H1 (cell line): ENCODE data around the gene FBXW8. TPM values are rescaled to one million over a fixed set of nuclear protein-coding genes. Genes with fewer than 3 reads are reported as not detected.

Experiments
- CTCF ChIA-PET: fragments of 300-600 bp; sonication (Branson Sonifier 250); formaldehyde crosslinking; loops from one replicate; lab custom pipeline; 2021; ENCODE audit not compliant: partially characterized antibody; lab: Charles Lee
- POLR2A ChIA-PET: fragments of 300-600 bp; sonication (Branson Sonifier 250); formaldehyde crosslinking; loops from one replicate; lab custom pipeline; 2021; ENCODE audit warnings: inconsistent platforms; ENCODE audit not compliant: partially characterized antibody; lab: Charles Lee
- DNase-seq, 2 experiments: peaks; one replicate each; pipeline versions ENCODE4 v3.0.0 to v3.0.0-alpha.2; 2010 to 2022; ENCODE audit warnings: low spot score in 2 of 2, low read depth in 1 of 2, mixed read lengths in 1 of 2
- FAIRE-seq: peaks from 2 replicates; lab custom pipeline; 2011; peaks lifted over from hg19 to GRCh38; lab: Jason Lieb, UNC
- H2AFZ ChIP-seq: 2 replicates; pipeline ENCODE4 v1.8.1; 2012; ENCODE audit warnings: low read length, inconsistent platforms
- H2AK5ac ChIP-seq: 2 replicates; pipeline ENCODE4 v1.6.1; 2013; ENCODE audit warnings: low read depth, low read length
- H2BK120ac ChIP-seq: replicated peaks from 2 replicates; pipeline ENCODE3; 2013; ENCODE audit warnings: low read depth, low read length, inconsistent platforms
- H2BK12ac ChIP-seq: 2 replicates; pipeline ENCODE4 v1.6.1; 2013; ENCODE audit warnings: low read depth, low read length
- H2BK15ac ChIP-seq: 2 replicates; pipeline ENCODE4 v1.6.1; 2013; ENCODE audit warnings: low read length
- H2BK20ac ChIP-seq: 2 replicates; pipeline ENCODE4 v1.6.1; 2013; ENCODE audit warnings: low read length
- H2BK5ac ChIP-seq: 2 replicates; pipeline ENCODE4 v1.6.1; 2013; ENCODE audit warnings: low read depth, low read length
- H3K14ac ChIP-seq: 2 replicates; pipeline ENCODE4 v1.6.1; 2013; ENCODE audit warnings: inconsistent platforms; ENCODE audit not compliant: insufficient read length
- H3K18ac ChIP-seq: 2 replicates; pipeline ENCODE4 v1.6.1; 2013; ENCODE audit warnings: low read length; ENCODE audit errors: extremely low read depth
- H3K23ac ChIP-seq: 2 replicates; pipeline ENCODE4 v1.6.1; 2013; ENCODE audit warnings: inconsistent platforms; ENCODE audit not compliant: insufficient read length
- H3K23me2 ChIP-seq: 2 replicates; pipeline ENCODE4 v1.6.1; 2013; ENCODE audit warnings: low read depth, low read length
- H3K27ac ChIP-seq: 2 replicates; pipeline ENCODE4 v1.6.1; 2011; ENCODE audit warnings: low read depth, low read length, inconsistent platforms
- H3K27me3 ChIP-seq, 4 experiments: replicated peaks in 1 of 4; 1 replicate in 1 of 4; 2 replicates in 3 of 4; pipeline versions ENCODE4 v1.6.1 to v1.8.1; 2011 to 2013; ENCODE audit warnings: low read length in 3 of 4, mild to moderate bottlenecking in 3 of 4, inconsistent platforms in 2 of 4, mixed read lengths in 2 of 4, moderate library complexity in 1 of 4; ENCODE audit not compliant: control insufficient read depth in 3 of 4, insufficient read depth in 3 of 4; ENCODE audit errors: extremely low read depth in 1 of 4
- H3K36me3 ChIP-seq, 4 experiments: 2 replicates each; pipeline versions ENCODE4 v1.6.1 to v1.8.1; 2011 to 2013; ENCODE audit warnings: mild to moderate bottlenecking in 4 of 4, low read length in 3 of 4, moderate library complexity in 2 of 4, control low read depth in 1 of 4, inconsistent platforms in 1 of 4; ENCODE audit not compliant: insufficient read depth in 4 of 4, control insufficient read depth in 2 of 4
- H3K4ac ChIP-seq: replicated peaks from 2 replicates; pipeline ENCODE3; 2013; ENCODE audit warnings: low read length, low read depth, mixed read lengths, inconsistent platforms; ENCODE audit not compliant: insufficient read length
- H3K4me1 ChIP-seq, 4 experiments: replicated peaks in 1 of 4; 1 replicate in 1 of 4; 2 replicates in 3 of 4; pipeline versions ENCODE4 v1.6.1 to v1.8.1; 2011 to 2013; ENCODE audit warnings: low read length in 3 of 4, inconsistent platforms in 2 of 4, mixed read lengths in 1 of 4; ENCODE audit not compliant: insufficient read depth in 4 of 4, control insufficient read depth in 3 of 4
- H3K4me2 ChIP-seq, 2 experiments: 2 replicates each; pipeline versions ENCODE4 v1.6.1 to v1.8.1; 2011 to 2013; ENCODE audit warnings: low read depth in 2 of 2, low read length in 2 of 2, control low read depth in 1 of 2, inconsistent platforms in 1 of 2, mild to moderate bottlenecking in 1 of 2; ENCODE audit not compliant: insufficient read depth in 1 of 2
- H3K4me3 ChIP-seq, 4 experiments: fragments of 200-600, 300-600 bp in 1 of 4; sonication (generic), shearing (Covaris generic), sonication (Bioruptor Twin) in 1 of 4; 2 replicates each; pipeline versions ENCODE4 v1.5.1 to v1.8.1; 2011 to 2016; ENCODE audit warnings: low read length in 4 of 4, low read depth in 3 of 4, control low read depth in 2 of 4, inconsistent platforms in 2 of 4, mild to moderate bottlenecking in 2 of 4, mixed read lengths in 1 of 4, moderate library complexity in 1 of 4; ENCODE audit not compliant: insufficient read depth in 2 of 4; ENCODE audit errors: extremely low read depth in 1 of 4
- H3K56ac ChIP-seq: replicated peaks from 2 replicates; pipeline ENCODE3; 2013; ENCODE audit warnings: low read depth, mild to moderate bottlenecking, mixed read lengths, low read length, inconsistent platforms; ENCODE audit not compliant: insufficient read length
- H3K79me1 ChIP-seq: 2 replicates; pipeline ENCODE4 v1.6.1; 2013; ENCODE audit warnings: low read depth, low read length, control low read depth
- H3K79me2 ChIP-seq, 2 experiments: 2 replicates each; pipeline versions ENCODE4 v1.6.1 to v1.8.1; 2012 to 2013; ENCODE audit warnings: low read length in 2 of 2, mild to moderate bottlenecking in 2 of 2, inconsistent platforms in 1 of 2; ENCODE audit not compliant: insufficient read depth in 2 of 2, control insufficient read depth in 1 of 2
- H3K9ac ChIP-seq, 4 experiments: replicated peaks in 1 of 4; 1 replicate in 1 of 4; 2 replicates in 3 of 4; pipeline versions ENCODE4 v1.6.1 to v1.8.1; 2011 to 2013; ENCODE audit warnings: low read depth in 3 of 4, low read length in 3 of 4, control low read depth in 2 of 4, mild to moderate bottlenecking in 2 of 4, moderate library complexity in 2 of 4, inconsistent platforms in 1 of 4; ENCODE audit errors: extremely low read depth in 1 of 4
- H3K9me3 ChIP-seq, 2 experiments: 2 replicates each; pipeline versions ENCODE4 v1.6.1 to v1.8.1; 2012 to 2013; ENCODE audit warnings: mild to moderate bottlenecking in 2 of 2, moderate library complexity in 2 of 2, control low read depth in 1 of 2, inconsistent platforms in 1 of 2, low read depth in 1 of 2, low read length in 1 of 2, mixed read lengths in 1 of 2; ENCODE audit not compliant: insufficient read depth in 2 of 2
- H4K20me1 ChIP-seq, 2 experiments: replicated peaks in 1 of 2; 2 replicates each; pipeline versions ENCODE3 to v1.8.1; 2011 to 2013; ENCODE audit warnings: inconsistent platforms in 2 of 2, low read length in 2 of 2, mild to moderate bottlenecking in 1 of 2; ENCODE audit not compliant: insufficient read depth in 2 of 2, control insufficient read depth in 1 of 2
- H4K5ac ChIP-seq: 2 replicates; pipeline ENCODE4 v1.6.1; 2013; ENCODE audit warnings: low read length, low read depth, mixed read lengths, inconsistent platforms; ENCODE audit not compliant: insufficient read length
- H4K8ac ChIP-seq: 2 replicates; pipeline ENCODE4 v1.8.0; 2013; ENCODE audit warnings: mild to moderate bottlenecking, moderate library complexity, low read length, inconsistent platforms; ENCODE audit not compliant: insufficient read depth; ENCODE audit errors: extremely low read depth
- H4K91ac ChIP-seq: replicated peaks from 2 replicates; pipeline ENCODE3; 2013; ENCODE audit warnings: low read length, mixed read lengths, inconsistent platforms; ENCODE audit not compliant: insufficient read length
- ATF3 ChIP-seq: IDR thresholded peaks from 2 replicates; pipeline ENCODE4 v1.6.1; 2011; ENCODE audit warnings: low read depth, mild to moderate bottlenecking, low read length; ENCODE audit not compliant: insufficient read depth
- CEBPB ChIP-seq: IDR thresholded peaks from 2 replicates; pipeline ENCODE4 v1.6.1; 2012; ENCODE audit warnings: low read depth, low read length
- CTBP2 ChIP-seq: IDR thresholded peaks from 2 replicates; pipeline ENCODE4 v1.7.0; 2011; ENCODE audit warnings: borderline replicate concordance, mild to moderate bottlenecking, moderate library complexity, mixed read lengths, low read length; ENCODE audit not compliant: insufficient read depth, insufficient read length
- JUND ChIP-seq: IDR thresholded peaks from 2 replicates; pipeline ENCODE4 v1.6.1; 2011; ENCODE audit warnings: mild to moderate bottlenecking, improper control_type of control experiment, low read length
- PHF8 ChIP-seq: fragments of 200-600 bp; sonication (generic); conservative IDR thresholded peaks from 2 replicates; pipeline ENCODE4 v1.7.1; 2012; ENCODE audit warnings: low read depth, mild to moderate bottlenecking, inconsistent platforms, low read length, moderate library complexity
- POU5F1 ChIP-seq: IDR thresholded peaks from 2 replicates; pipeline ENCODE4 v1.6.1; 2011; ENCODE audit warnings: low read depth, mild to moderate bottlenecking, low read length, moderate library complexity
- RAD21 ChIP-seq, 2 experiments: IDR thresholded peaks in 1 of 2; conservative IDR thresholded peaks in 1 of 2; 2 replicates each; pipeline ENCODE4 v1.6.1; 2011; ENCODE audit warnings: low read depth in 2 of 2, low read length in 2 of 2, improper control_type of control experiment in 1 of 2, inconsistent platforms in 1 of 2, mild to moderate bottlenecking in 1 of 2, moderate library complexity in 1 of 2
- RBBP5 ChIP-seq: IDR thresholded peaks from 2 replicates; pipeline ENCODE4 v1.7.1; 2012; ENCODE audit warnings: low read depth, mild to moderate bottlenecking, inconsistent platforms, low read length, moderate library complexity, borderline replicate concordance
- RNF2 ChIP-seq: fragments of 200-900, 300-1000 bp; sonication (generic); IDR thresholded peaks from 2 replicates; pipeline ENCODE4 v1.7.1; 2016; ENCODE audit warnings: borderline replicate concordance, low read depth, mild to moderate bottlenecking, antibody characterized with exemption, low read length; ENCODE audit not compliant: poor library complexity, severe bottlenecking; ENCODE audit errors: missing control alignments
- SIX5 ChIP-seq: IDR thresholded peaks from 2 replicates; pipeline ENCODE4 v1.6.1; 2011; ENCODE audit warnings: mild to moderate bottlenecking, low read depth, low read length
- SP4 ChIP-seq: IDR thresholded peaks from 2 replicates; pipeline ENCODE4 v1.6.1; 2012; ENCODE audit warnings: low read length, inconsistent platforms
- TEAD4 ChIP-seq: IDR thresholded peaks from 2 replicates; pipeline ENCODE4 v1.6.1; 2012; ENCODE audit warnings: low read depth, low read length, inconsistent platforms, mixed read lengths
- ZNF274 ChIP-seq: IDR thresholded peaks from 2 replicates; pipeline ENCODE4 v1.7.0; 2012; ENCODE audit warnings: low read length, borderline replicate concordance; ENCODE audit errors: extremely low read depth
- WGBS, 2 experiments: shearing (Covaris generic) in 1 of 2; methylation state at CpG; one replicate each; pipeline versions ENCODE4 v1.1.6 to v1.1.7; 2013 to 2015; ENCODE audit warnings: low lambda C conversion rate in 2 of 2, mixed read lengths in 2 of 2, inconsistent platforms in 1 of 2, low coverage in 1 of 2, missing lambda C conversion rate in 1 of 2; ENCODE audit not compliant: insufficient replicate concordance in 2 of 2, insufficient coverage in 1 of 2, insufficient read length in 1 of 2; ENCODE audit errors: extremely low coverage in 1 of 2, missing lambda C conversion rate in 1 of 2; 5-methylcytosine and 5-hydroxymethylcytosine counted together
- polyA plus RNA-seq, 7 experiments: library from polyadenylated mRNA; depleted of rRNA in 3 of 7; stranded (reverse) in 5 of 7; unstranded in 2 of 7; fragments of >200 nt in 5 of 7; fragments of 200-250 nt in 2 of 7; gene quantifications; 1 replicate in 5 of 7; 2 replicates in 1 of 7; 4 replicates in 1 of 7; pipeline versions ENCODE4 v1.2.1 to v1.2.3, GENCODE V29; 2011 to 2013; ENCODE audit warnings: missing spikeins in 2 of 7, mixed read lengths in 2 of 7
- total RNA-seq: library from RNA; stranded (reverse); fragmentation: NEBNext Ultra II Directional; extraction: Animal tissue kit (Norgen Biotek cat#: 25700); gene quantifications from 2 replicates; pipeline ENCODE4 v1.2.1, GENCODE V29; 2021

FBXW8 gene
- total and polyA plus RNA-seq, 2 of the 8 experiments (the other 6 are each of a cell fraction or from before 2014, with no cell fraction given) = 15.8 to 16.0 TPM

GRCh38 chr12:117073611-117074010 is 162.9 kb downstream of the FBXW8 start:
- no peaks in the 10 kb centered on the region for H3K36me3 ChIP-seq
- no peaks in the 10 kb centered on the region for H3K79me2 ChIP-seq
- H3K18ac ChIP-seq = no peak overlapping the region
- H2BK5ac ChIP-seq = no peak overlapping the region
- no peak overlapping the region for H3K14ac ChIP-seq
- no peak overlapping the region for H4K5ac ChIP-seq
- H2BK120ac ChIP-seq = no peak overlapping the region
- H3K79me1 ChIP-seq = no peaks in the 10 kb centered on the region
- no peak overlapping the region for H4K91ac ChIP-seq
- no peaks in the 10 kb centered on the region for H4K20me1 ChIP-seq
- no peak overlapping the region for H2AK5ac ChIP-seq
- H3K4me3 ChIP-seq = no peak overlapping the region
- no peak overlapping the region for H4K8ac ChIP-seq
- no peak overlapping the region for H2BK12ac ChIP-seq
- POLR2A ChIA-PET = no interaction called here
- no peaks in the 10 kb centered on the region for H3K23me2 ChIP-seq
- no peak overlapping the region for H3K4me2 ChIP-seq
- FAIRE-seq (no peak), DNase-seq (no peak)
- no peak overlapping the region for H3K4ac ChIP-seq
- no peak overlapping the region for H3K23ac ChIP-seq
- H3K27ac ChIP-seq = no peak overlapping the region
- no peaks in the 10 kb centered on the region for H3K9me3 ChIP-seq
- H2BK20ac ChIP-seq = no peak overlapping the region
- 92% methylated on average over 5 of the region's 5 CpGs; no CpG with 5 or more reads in 1 of the 2 experiments for WGBS, 2 experiments
- no peak overlapping the region for H3K9ac ChIP-seq
- H3K56ac ChIP-seq = no peak overlapping the region
- no peak overlapping the region for H2BK15ac ChIP-seq
- H3K27me3 ChIP-seq = no peaks in the 10 kb centered on the region
- CTCF ChIA-PET = interaction anchor here (0.8 to 2.9 kb wide), 8 partner anchors 10 to 210 kb away, joined by 3 to 10 read pairs (median 3); partner anchors contain the start of gene TESC
- no peak overlapping the region for H2AFZ ChIP-seq
- peaks cover 0 to 4% (median 2%) of the 10 kb centered on the region in 4 experiments; a peak in 3 of 7 replicates for H3K4me1 ChIP-seq
- TF ChIP-seq PHF8 (no peak), RAD21 (IDR thresholded peaks at IDR 0.05 in 1 of 2, conservative IDR thresholded peaks at IDR 0.05 in 1 of 2; ENCODE audit: low read depth in 2 of 2, low read length in 2 of 2) (no peak), JUND (no peak), CTBP2 (no peak), CEBPB (no peak), RNF2 (no peak), SIX5 (no peak), RBBP5 (no peak), ZNF274 (no peak), POU5F1 (no peak), TEAD4 (no peak), ATF3 (no peak), SP4 (no peak)
